ENCODE measurements around the gene OGFRL1.
"Not testable (repeated sequence)": the region's sequence is repeated elsewhere in the genome, so short reads cannot be mapped to it uniquely, and the experiment has no call there.

OGFRL1 gene

GRCh38 chr6:71288228-71289038 is at the start of gene OGFRL1:
OGFRL1 (plus strand) TSS chr6:71288811; CDS start chr6:71288937, 126 bp downstream.
- peak; percentile 55 for DNase-seq (ENCODE audit: low read depth)

- DNase-seq (ENCODE audit: low read depth), result peak; percentile 23
Observed at GRCh38 chr6:71239694-71240093, 48.9 kb upstream of the OGFRL1 start.

DNA sequence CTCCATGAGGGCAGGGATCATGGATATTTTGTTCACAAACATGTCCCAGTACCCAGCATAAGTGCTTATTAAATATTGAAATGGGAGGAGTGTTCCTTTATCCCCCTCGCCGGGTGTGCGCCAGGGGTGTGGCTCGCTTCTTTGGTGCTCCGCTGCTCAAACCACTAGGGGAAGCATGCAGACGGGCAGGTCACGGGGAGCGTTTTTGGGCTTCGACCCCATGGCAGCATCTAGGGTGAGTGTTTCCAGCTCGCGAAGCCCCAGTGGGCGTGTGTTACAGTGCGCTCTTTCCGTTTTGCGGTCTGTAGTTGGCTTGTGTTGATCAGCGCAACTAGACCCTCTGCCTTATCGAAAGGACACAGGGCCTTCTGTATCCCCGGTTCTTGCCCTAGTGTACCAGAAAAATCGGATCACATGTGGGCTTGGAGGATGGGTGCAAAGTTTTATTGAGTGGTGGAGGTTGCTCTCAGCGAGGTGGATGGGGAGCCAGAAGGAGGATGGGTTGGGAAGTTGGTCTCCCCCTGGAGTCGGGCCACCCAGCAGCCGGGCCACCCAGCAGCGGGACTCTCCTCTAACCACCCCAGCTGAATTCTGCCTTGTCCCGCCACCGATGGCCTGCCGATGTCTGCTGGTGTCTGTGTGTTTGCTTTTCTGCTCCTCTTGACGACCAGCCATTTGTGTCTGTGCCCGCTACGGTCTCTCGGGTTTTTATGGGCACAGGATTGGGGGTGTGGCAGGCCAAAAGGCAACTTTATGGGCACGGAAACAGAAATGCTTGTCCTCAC is 43.2 kb upstream of the OGFRL1 start:
- no peak for DNase-seq (ENCODE audit: low read depth)

- no peak for DNase-seq (ENCODE audit: low read depth)
Observed at GRCh38 chr6:71246596-71246995, 42.0 kb upstream of the OGFRL1 start.

- DNase-seq (ENCODE audit: low read depth), result peak; percentile 80
Observed at GRCh38 chr6:71248306-71248765, 40.3 kb upstream of the OGFRL1 start.

GRCh38 chr6:71248878-71249544 is 39.6 kb upstream of the OGFRL1 start:
- no peak for DNase-seq (ENCODE audit: low read depth)

- DNase-seq (ENCODE audit: low read depth), result peak; percentile 94
Observed at GRCh38 chr6:71250099-71250602, 38.5 kb upstream of the OGFRL1 start.

DNA sequence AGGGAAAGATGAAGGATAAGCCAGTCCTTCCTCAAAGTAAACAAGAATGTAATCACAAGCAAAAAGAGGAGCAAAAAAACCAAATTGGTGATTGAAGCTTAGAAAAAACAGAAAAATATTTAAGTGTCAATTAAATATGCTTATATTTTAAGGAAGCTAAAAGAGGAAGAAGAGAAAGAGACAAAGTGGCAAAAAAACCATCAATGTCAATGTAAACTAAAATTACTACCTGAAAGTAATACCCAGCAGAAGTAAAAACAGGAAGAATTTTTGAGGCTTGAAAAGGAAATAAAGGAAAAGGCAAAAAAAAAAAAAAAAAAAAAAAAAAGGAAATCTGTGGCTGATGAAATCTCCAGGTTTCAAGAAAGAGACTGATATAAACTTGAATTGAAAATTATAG is 36.2 kb upstream of the OGFRL1 start:
- DNase-seq (ENCODE audit: low read depth), result no peak

GRCh38 chr6:71252960-71253359 is 35.7 kb upstream of the OGFRL1 start:
- DNase-seq (ENCODE audit: low read depth), result no peak

DNA sequence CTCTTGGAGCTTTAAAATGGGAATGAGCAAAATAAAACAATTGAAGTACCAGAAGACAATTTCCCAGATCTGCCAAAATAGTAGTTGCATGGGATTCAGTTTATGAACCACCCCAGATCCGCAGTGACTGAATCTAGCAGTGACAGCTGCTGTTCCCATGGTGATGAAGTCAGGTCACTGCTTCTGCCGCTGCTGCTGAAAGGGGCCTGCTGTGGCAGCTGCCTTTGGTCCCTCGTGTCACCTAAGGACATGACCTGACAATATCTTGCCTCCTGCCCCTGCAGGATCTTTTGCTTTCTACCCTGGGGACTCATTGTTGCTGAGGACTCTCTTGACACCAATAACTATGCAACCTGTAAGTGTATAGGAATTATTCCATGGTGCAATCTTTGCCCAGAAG is 34.3 kb upstream of the OGFRL1 start:
- DNase-seq (ENCODE audit: low read depth), result no peak

DNA sequence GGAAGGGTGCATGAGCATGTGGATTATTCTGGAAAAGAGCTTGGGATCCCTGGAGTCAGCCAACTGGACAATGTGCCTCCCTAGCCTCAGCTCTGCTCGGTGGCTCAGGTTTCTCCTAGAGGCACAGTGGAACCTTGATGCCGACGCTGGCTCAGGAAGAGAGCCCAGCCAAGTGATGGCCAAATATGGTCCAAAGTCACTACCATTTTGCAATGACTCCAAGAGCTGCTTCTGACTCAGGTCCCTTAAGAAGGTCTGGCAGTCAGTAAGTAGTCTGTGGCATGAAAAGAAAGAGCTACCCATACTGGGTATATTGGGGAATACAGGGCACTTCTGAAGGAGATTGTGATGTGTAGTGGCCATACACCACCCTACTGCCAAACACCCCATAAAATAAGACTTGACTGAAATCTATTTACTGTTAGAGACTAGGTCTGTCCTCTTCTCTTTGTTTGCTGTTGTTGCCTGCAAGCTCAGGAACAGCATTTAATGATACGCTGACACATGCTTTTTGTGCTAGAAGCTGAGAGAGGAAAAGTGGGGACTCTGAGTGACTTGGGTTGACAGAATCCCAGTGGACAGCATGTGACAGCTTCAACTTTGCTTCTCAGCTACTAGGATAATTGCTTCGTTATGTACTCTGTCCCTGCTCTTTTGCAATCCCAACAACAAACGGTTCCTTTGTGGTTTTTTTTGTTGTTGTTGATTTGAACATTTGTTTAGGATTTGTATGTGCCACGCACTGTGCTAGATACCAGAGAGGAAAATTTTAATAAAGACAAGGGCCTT is 30.3 kb upstream of the OGFRL1 start:
- no peak for DNase-seq (ENCODE audit: low read depth)

DNA sequence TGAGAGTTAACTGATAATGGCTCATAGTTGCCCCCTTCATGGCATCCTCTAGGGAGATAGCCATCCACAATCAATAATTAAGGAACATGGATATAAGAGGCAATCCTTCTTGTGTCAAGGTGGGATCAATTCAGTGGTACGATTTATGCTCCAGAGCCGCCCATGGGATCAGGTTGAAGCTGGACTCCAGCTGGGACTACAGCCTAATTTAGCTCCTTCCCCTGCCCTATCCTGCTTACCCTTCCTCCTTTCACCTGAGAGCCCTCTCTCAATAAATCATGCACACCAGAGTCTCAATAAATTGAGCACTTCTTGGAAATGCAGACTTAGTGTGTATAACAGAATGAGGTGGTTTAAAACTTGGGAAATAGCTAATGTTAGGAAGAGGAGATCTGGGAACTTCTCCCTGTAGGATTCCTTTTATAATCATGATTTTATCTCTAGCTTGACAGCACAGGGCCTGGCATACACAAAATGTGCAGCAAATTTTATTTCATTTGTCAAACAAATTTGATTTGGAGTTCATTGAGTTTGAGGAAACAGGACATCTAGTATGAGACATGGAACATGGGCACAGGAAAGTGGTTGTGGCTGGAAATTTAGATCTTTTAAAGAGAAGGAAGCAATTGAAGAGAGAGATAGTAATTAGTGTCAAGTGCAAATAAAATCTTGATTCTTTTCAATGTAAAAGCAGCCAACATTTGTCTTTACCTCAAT is 28.6 kb upstream of the OGFRL1 start:
- no peak for DNase-seq (ENCODE audit: low read depth)

- no peak for DNase-seq (ENCODE audit: low read depth)
Observed at GRCh38 chr6:71262914-71263313, 25.7 kb upstream of the OGFRL1 start.

DNA sequence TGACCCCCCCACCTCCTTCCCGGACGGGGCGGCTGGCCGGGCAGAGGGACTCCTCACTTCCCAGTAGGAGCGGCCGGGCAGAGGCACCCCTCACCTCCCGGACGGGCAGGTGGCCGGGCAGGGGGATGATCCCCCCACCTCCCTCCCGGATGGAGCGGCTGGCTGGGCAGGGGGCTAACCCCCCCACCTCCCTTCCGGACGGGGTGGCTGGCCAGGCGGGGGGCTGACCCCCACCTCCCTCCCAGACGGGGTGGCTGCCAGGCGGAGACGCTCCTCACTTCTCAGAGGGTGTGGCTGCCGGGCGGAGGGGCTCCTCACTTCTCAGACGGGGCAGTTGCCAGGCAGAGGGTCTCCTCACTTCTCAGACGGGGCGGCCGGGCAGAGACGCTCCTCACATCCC is 22.2 kb upstream of the OGFRL1 start:
- not testable (repeated sequence) for DNase-seq (ENCODE audit: low read depth)

DNA sequence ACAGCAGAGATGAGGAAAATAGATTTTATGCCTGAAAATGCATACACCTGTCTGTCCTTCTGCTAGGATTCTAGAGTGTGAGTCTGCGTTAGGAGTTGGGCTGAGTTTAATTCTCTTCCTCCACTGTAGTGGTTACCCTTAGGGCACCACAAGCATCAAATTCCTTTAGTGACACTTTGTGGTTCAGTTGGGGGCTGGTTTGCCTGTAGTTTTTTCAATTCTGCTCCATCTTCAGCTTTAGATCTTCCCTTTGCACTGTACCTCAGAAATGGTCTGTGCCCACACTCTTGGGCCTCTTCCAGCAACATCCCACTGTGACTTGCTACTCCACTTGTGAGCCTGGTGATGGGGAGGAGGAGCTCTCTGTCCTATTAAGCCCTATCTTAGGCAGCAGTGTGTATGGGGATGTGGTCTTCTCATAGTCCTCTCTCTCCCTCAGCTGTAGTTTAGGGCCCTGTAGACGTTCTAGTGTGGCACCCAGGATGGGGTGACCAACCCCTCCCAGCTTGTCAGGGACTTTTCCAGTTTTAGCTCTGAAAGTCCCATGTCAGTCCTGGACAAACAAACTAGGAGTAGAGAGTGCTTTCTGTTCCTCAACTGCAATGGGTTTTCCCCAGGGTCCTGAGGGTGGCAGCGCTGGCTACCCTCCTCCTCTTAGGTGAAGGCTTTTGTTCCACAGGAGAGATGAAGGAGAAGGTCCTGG is 19.7 kb upstream of the OGFRL1 start:
- no peak for DNase-seq (ENCODE audit: low read depth)

- DNase-seq (ENCODE audit: low read depth), result no peak
Observed at GRCh38 chr6:71277926-71278600, 10.5 kb upstream of the OGFRL1 start.

GRCh38 chr6:71279321-71279720 is 9.3 kb upstream of the OGFRL1 start:
- DNase-seq (ENCODE audit: low read depth), result no peak

GRCh38 chr6:71279740-71280139 is 8.9 kb upstream of the OGFRL1 start:
- no peak for DNase-seq (ENCODE audit: low read depth)

GRCh38 chr6:71280701-71281100 is 7.9 kb upstream of the OGFRL1 start:
- DNase-seq (ENCODE audit: low read depth), result no peak

DNA sequence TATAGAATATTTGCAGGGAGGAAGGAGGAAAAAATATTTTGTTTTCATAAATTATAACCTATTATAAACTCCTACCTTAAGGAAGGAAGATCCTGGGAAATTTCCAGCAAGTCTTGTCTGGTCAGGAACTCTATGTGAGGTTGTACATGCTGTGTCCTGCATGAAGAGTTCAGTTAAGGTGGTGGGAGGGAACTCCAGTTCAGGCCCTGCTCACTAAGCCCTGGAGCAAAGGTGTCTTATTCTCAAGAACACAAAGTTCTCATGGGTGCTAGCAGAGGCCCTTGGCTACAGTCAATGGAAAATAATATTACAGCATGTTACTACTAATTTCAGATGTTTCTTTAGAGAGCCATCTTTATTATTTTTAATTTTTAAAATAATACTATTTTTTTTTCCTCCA is 3.8 kb upstream of the OGFRL1 start:
- DNase-seq (ENCODE audit: low read depth), result peak; percentile 40

Data from amniotic epithelial cell (primary cell).